Adipocyte (in vitro differentiated cells): ENCODE results near the gene KCNE4.

Source experiments
- DNase-seq: peaks from one replicate; pipeline ENCODE4 v3.0.0-alpha.2; 2015; ENCODE audit warnings: low read depth
- H3K27me3 ChIP-seq: replicated peaks from 2 replicates; pipeline ENCODE4 v1.7.0; 2013; ENCODE audit warnings: mild to moderate bottlenecking, low read length, moderate library complexity; ENCODE audit not compliant: control insufficient read depth, insufficient read depth
- H3K36me3 ChIP-seq: 2 replicates; pipeline ENCODE4 v1.7.0; 2013; ENCODE audit warnings: low read length, mild to moderate bottlenecking, moderate library complexity; ENCODE audit not compliant: control insufficient read depth, insufficient read depth, severe bottlenecking
- H3K4me1 ChIP-seq: 2 replicates; pipeline ENCODE4 v1.7.0; 2013; ENCODE audit warnings: mild to moderate bottlenecking, low read length, moderate library complexity; ENCODE audit not compliant: control insufficient read depth, insufficient read depth
- H3K4me3 ChIP-seq: 2 replicates; pipeline ENCODE4 v1.7.0; 2013; ENCODE audit warnings: mild to moderate bottlenecking, low read length, moderate library complexity
- H3K9ac ChIP-seq: 2 replicates; pipeline ENCODE4 v1.7.0; 2013; ENCODE audit warnings: mild to moderate bottlenecking, low read length, moderate library complexity
- H3K9me3 ChIP-seq: 2 replicates; pipeline ENCODE4 v1.7.0; 2013; ENCODE audit warnings: mild to moderate bottlenecking, low read length, moderate library complexity; ENCODE audit not compliant: control insufficient read depth

KCNE4 gene

GRCh38 chr2:223050900-223051504 is 988 bp upstream of the KCNE4 start:
- H3K9me3 ChIP-seq: no peaks in the 10 kb centered on the region
- H3K27me3 ChIP-seq: no peaks in the 10 kb centered on the region
- peaks cover 52% of the 10 kb centered on the region for H3K4me1 ChIP-seq
- no peak for DNase-seq
- H3K4me3 ChIP-seq: peak overlapping the region; percentile 88
- H3K9ac ChIP-seq: peak overlapping the region; percentile 89
- H3K36me3 ChIP-seq: no peaks in the 10 kb centered on the region

- Histone ChIP-seq H3K36me3 (no peaks in the 10 kb centered on the region), H3K4me3 (peak overlapping the region; percentile 88), H3K4me1 (peaks cover 53% of the 10 kb centered on the region), H3K9ac (peak overlapping the region; percentile 89), H3K9me3 (no peaks in the 10 kb centered on the region), H3K27me3 (no peaks in the 10 kb centered on the region)
- DNase-seq: no peak
Observed at GRCh38 chr2:223052548-223053483, 826 bp downstream of the KCNE4 start.

GRCh38 chr2:223053484-223054192 is 1.6 kb downstream of the KCNE4 start:
- Histone ChIP-seq H3K27me3 (no peaks in the 10 kb centered on the region), H3K9me3 (no peaks in the 10 kb centered on the region), H3K36me3 (no peaks in the 10 kb centered on the region), H3K4me1 (peaks cover 48% of the 10 kb centered on the region), H3K4me3 (peak overlapping the region; percentile 88), H3K9ac (peak overlapping the region; percentile 89)
- no peak for DNase-seq

- peak; percentile 63 for DNase-seq
- H3K9me3 ChIP-seq: no peaks in the 10 kb centered on the region
- H3K9ac ChIP-seq: peak overlapping the region; percentile 89
- H3K4me3 ChIP-seq: peak overlapping the region; percentile 88
- H3K27me3 ChIP-seq: no peaks in the 10 kb centered on the region
- H3K4me1 ChIP-seq: peaks cover 48% of the 10 kb centered on the region
- H3K36me3 ChIP-seq: no peaks in the 10 kb centered on the region
Observed at GRCh38 chr2:223054193-223054781, 2.3 kb downstream of the KCNE4 start.

- Histone ChIP-seq H3K4me3 (peak overlapping the region; percentile 70), H3K4me1 (peaks cover 48% of the 10 kb centered on the region), H3K9me3 (no peaks in the 10 kb centered on the region), H3K27me3 (no peaks in the 10 kb centered on the region), H3K9ac (peak overlapping the region; percentile 52), H3K36me3 (no peaks in the 10 kb centered on the region)
- DNase-seq: peak; percentile 76
Observed at GRCh38 chr2:223055140-223055539, 3.1 kb downstream of the KCNE4 start.

- H3K9ac ChIP-seq: peak overlapping the region; percentile 40
- H3K4me3 ChIP-seq: peak overlapping the region; percentile 70
- H3K4me1 ChIP-seq: peaks cover 46% of the 10 kb centered on the region
- no peaks in the 10 kb centered on the region for H3K36me3 ChIP-seq
- DNase-seq: no peak
- no peaks in the 10 kb centered on the region for H3K27me3 ChIP-seq
- no peaks in the 10 kb centered on the region for H3K9me3 ChIP-seq
Observed at GRCh38 chr2:223055836-223056235, 3.8 kb downstream of the KCNE4 start.

GRCh38 chr2:223056701-223057418 is 4.9 kb downstream of the KCNE4 start:
- Histone ChIP-seq H3K4me1 (peaks cover 36% of the 10 kb centered on the region), H3K36me3 (no peaks in the 10 kb centered on the region), H3K27me3 (no peaks in the 10 kb centered on the region), H3K4me3 (peak overlapping the region; percentile 22), H3K9ac (no peak overlapping the region), H3K9me3 (no peaks in the 10 kb centered on the region)
- DNase-seq: no peak

GRCh38 chr2:223057569-223057968 is 5.6 kb downstream of the KCNE4 start:
- Histone ChIP-seq H3K9me3 (no peaks in the 10 kb centered on the region), H3K27me3 (no peaks in the 10 kb centered on the region), H3K9ac (no peak overlapping the region), H3K4me3 (no peak overlapping the region), H3K4me1 (peaks cover 42% of the 10 kb centered on the region), H3K36me3 (no peaks in the 10 kb centered on the region)
- no peak for DNase-seq

- H3K4me3 ChIP-seq: no peak overlapping the region
- H3K36me3 ChIP-seq: no peaks in the 10 kb centered on the region
- H3K9ac ChIP-seq: no peak overlapping the region
- no peaks in the 10 kb centered on the region for H3K9me3 ChIP-seq
- H3K4me1 ChIP-seq: peaks cover 41% of the 10 kb centered on the region
- DNase-seq: no peak
- H3K27me3 ChIP-seq: no peaks in the 10 kb centered on the region
Observed at GRCh38 chr2:223058952-223059716, 7.1 kb downstream of the KCNE4 start.

GRCh38 chr2:223060201-223060825 is 8.3 kb downstream of the KCNE4 start:
- no peak for DNase-seq
- no peak overlapping the region for H3K4me3 ChIP-seq
- H3K27me3 ChIP-seq: no peaks in the 10 kb centered on the region
- H3K4me1 ChIP-seq: peaks cover 38% of the 10 kb centered on the region
- no peak overlapping the region for H3K9ac ChIP-seq
- no peaks in the 10 kb centered on the region for H3K36me3 ChIP-seq
- H3K9me3 ChIP-seq: no peaks in the 10 kb centered on the region
